ENCODE measurements around the gene RUNDC1. TPM values are rescaled to one million over a fixed set of nuclear protein-coding genes. Genes with fewer than 3 reads are reported as not detected.

The RUNDC1 gene
- total and polyA plus RNA-seq, 7 donors, result 8.7 to 17.8 (median 10.6) TPM

- Histone ChIP-seq H3K36me3 (ENCODE audit: insufficient read depth in 1 of 2, low read depth in 1 of 2) (peaks cover 11 to 74% of the 10 kb centered on the region in 2 donors), H3K27ac (no peak overlapping the region), H3K27me3 (ENCODE audit: insufficient read depth in 3 of 3, low read length in 2 of 3) (no peaks in the 10 kb centered on the region), H3K9me3 (no peaks in the 10 kb centered on the region), H3K4me3 (no peak overlapping the region), H3K4me1 (no peaks in the 10 kb centered on the region)
- no peak for TF ChIP-seq CTCF (IDR thresholded peaks at IDR 0.05)
- DNase-seq, result no peak
- WGBS, 3 donors, result 86 to 92% (median 90%) methylated on average over 13 of the region's 13 CpGs
- ATAC-seq, result peak in 2 of 4 donors; percentile 29 to 35
- intact Hi-C loops (cut with DNase I), result no loop called here
Observed at GRCh38 chr17:42950044-42950783, 30.2 kb upstream of the RUNDC1 start.

DNA sequence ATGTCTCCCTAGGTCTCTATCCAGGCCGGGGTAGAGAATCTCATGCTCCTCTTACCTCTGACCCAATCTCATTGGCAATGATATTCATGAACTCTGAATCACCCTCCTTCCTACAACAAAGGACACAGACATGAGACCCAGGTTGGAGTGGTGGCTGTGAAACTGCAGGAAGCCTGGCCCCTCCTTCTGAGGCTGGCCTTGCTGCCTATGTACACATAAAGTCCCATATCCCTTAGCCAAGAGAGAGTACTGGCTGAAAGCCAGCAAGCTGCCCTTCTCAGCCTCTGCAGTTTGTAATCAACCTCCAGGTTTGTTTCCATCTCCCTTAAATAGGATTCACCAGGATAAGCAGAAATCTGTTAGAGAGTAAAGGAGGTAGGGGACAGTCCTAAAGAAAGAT lies 26.7 kb upstream of the RUNDC1 start:
- H3K36me3 ChIP-seq (ENCODE audit: insufficient read depth in 1 of 2, low read depth in 1 of 2), result peaks cover 25 to 97% of the 10 kb centered on the region in 2 donors
- intact Hi-C loops (cut with DNase I), result no loop called here
- H3K9me3 ChIP-seq, result no peaks in the 10 kb centered on the region
- ATAC-seq (peak in 2 of 4 donors; percentile 46 to 70), DNase-seq (no peak)
- H3K27ac ChIP-seq, result no peak overlapping the region
- H3K4me3 ChIP-seq, result no peak overlapping the region
- H3K27me3 ChIP-seq (ENCODE audit: insufficient read depth in 3 of 3, low read length in 2 of 3), result no peaks in the 10 kb centered on the region
- WGBS, 3 donors, result 87 to 100% (median 93%) methylated on average over 1 of the region's 1 CpG
- H3K4me1 ChIP-seq, result no peaks in the 10 kb centered on the region
- TF ChIP-seq CTCF (IDR thresholded peaks at IDR 0.05), result no peak

DNA sequence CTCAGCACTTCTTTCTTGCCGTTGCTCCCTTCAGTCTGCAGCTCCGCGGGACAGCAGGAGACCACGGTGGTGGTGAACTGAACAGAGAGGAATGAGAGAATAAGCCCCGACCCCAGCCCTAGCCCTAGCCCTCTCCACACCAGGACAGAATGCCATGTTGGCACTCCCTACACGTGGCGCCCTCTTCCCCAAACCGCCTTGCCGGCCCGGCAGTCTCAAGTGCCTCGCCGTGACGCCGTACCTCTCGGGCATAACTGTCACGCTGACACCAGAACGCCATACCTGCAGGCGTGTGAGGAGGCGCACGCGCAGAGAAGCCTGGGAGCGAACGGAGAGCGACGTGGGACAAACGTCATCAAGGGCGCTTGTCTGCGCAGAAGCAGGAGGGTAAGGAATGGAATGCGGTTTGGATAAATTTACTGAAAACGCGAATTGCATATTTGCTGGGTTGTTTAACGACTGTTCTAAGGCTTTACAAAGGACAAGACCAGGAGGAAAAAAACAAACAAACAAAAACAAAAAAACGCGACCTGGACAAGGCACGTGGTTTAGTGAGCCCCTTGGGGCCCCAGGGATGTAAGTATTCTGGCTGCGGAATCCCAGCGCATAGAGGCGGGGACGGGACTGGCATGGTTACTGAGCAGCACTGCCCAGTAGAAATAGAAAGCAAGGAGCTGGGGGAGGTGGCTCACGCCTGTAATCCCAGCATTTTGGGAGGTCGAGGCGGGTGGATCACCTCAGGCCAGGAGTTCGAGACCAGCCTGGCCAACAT lies 16.0 kb upstream of the RUNDC1 start, which contains the start of gene AARSD1:
TSS of gene AARSD1 (minus strand) at position 294 of the 772 bp plus-strand sequence. CDS start at position 280, 14 bp downstream.
- peaks cover 7% of the 10 kb centered on the region for H3K4me1 ChIP-seq

GRCh38 chr17:42967925-42968324 lies 12.4 kb upstream of the RUNDC1 start:
- H3K36me3 ChIP-seq (ENCODE audit: insufficient read depth in 1 of 2, low read depth in 1 of 2), result peaks cover 0 to 1% of the 10 kb centered on the region in 2 donors
- no peak for DNase-seq
- no peak for ATAC-seq
- H3K27me3 ChIP-seq (ENCODE audit: insufficient read depth in 3 of 3, low read length in 2 of 3), result no peaks in the 10 kb centered on the region
- peak overlapping the region; percentile 39 for H3K27ac ChIP-seq
- no peak for TF ChIP-seq CTCF (IDR thresholded peaks at IDR 0.05)
- no peak overlapping the region for H3K4me3 ChIP-seq
- intact Hi-C loops (cut with DNase I), result no loop called here
- peaks cover 7% of the 10 kb centered on the region for H3K4me1 ChIP-seq
- no peaks in the 10 kb centered on the region for H3K9me3 ChIP-seq
- WGBS, 3 donors, result 52 to 67% (median 57%) methylated on average over 1 of the region's 1 CpG

More for the DNA sequence above, 16.0 kb upstream of the RUNDC1 start, which contains the start of gene AARSD1:
- H3K27me3 ChIP-seq (ENCODE audit: insufficient read depth in 3 of 3, low read length in 2 of 3), result no peaks in the 10 kb centered on the region
- DNase-seq, result peak; percentile 90 to 95
- peak within 1 kb of the TSS; percentile 70 for H3K4me3 ChIP-seq
- intact Hi-C loops (cut with DNase I), result no loop called here
- no peaks in the 10 kb centered on the region for H3K9me3 ChIP-seq
- no peak for TF ChIP-seq CTCF (IDR thresholded peaks at IDR 0.05)
- H3K36me3 ChIP-seq (ENCODE audit: insufficient read depth in 1 of 2, low read depth in 1 of 2), result peaks cover 0 to 37% of the 10 kb centered on the region in 2 donors
- WGBS, 3 donors, result 0 to 1% (median 1%) methylated on average over 43 of the region's 43 CpGs
- peak within 1 kb of the TSS; percentile 83 for H3K27ac ChIP-seq
- peak; percentile 96 to 98 (median 96) for ATAC-seq

All from psoas muscle (tissue), 8 donors.